GM19043 (cell line): ENCODE data around the gene ZBTB20.

Experiments used
- ATAC-seq: cut with Tn5 transposase; IDR thresholded peaks from one replicate; pipeline ENCODE4 v1.9.1; 2021; ENCODE audit warnings: low read depth; ENCODE audit not compliant: unreplicated experiment

Gene ZBTB20

DNA sequence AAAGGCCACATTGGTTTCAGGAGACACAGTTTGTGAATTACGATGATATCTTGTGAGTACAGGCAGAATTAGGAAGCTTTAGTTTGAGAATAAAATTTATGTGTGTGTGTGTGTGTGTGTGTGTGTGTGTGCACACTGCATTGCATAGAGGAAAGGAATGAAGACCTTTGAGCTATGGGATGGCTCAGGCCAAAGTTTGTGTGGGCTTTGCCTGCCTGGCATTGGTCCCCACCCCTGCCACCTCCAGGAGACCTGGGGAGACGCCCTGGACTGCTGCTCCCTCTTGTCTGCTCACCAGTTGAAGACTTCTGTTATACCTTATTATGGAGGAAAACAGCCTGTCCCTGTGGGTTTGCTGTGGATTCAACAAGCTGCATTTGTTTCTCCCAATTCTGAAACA lies 816.1 kb downstream of the ZBTB20 start:
- ATAC-seq: no peak

DNA sequence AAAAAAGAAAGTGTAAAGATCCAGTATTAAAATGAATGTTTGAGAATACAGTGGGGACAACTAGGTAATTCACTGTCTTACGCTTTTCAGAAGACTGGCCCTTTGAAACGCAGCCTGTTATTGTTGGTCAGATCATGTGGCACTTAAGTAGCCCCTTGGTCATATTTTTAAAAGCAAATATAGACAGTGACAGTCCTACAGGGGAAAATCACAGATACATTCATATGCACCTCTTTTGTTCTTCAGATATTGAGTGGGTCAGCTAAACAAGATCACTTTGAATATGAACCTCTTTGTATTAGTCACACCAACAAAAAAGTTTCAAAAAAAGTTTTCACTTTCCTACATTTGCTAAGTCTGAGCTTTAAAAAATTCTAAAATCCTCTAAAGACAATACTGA lies 817.3 kb downstream of the ZBTB20 start:
- peak; percentile 36 for ATAC-seq

DNA sequence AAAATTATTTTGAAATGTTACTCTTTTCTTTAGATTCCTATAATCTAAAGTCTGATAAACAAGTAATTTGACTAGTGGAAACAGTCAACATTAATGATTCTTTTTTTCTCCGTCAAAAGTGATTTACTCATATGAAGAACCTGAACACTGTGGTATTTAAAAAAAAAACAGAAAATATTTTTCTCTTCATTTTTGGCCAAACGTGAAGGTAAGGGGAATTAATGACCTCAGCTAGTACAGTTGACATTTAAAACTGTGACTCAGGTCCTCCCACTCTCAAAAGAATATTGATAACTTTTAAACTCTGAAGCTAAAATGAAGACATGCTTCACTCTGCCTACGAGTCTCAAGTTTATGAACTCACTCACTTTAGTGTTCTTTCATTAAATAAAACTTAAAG lies 818.7 kb downstream of the ZBTB20 start:
- no peak for ATAC-seq

DNA sequence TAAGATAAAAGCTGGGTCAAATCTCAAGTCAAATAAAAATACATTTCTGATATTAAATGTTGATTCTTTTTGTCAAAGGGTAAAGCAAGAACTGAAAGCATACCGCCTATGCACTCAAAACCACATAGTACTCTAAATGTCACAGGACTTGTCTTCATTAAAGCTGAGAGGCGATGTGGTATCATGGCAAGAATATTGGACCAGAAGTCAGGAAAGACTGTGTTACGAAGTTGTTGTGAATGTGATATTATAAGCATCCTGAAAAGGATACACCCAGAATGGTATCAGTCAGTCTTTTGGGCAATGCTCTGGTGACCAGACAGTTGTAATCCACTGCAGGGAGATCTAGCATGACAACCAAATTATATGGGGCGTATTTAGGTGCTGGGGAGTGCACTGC lies 819.4 kb downstream of the ZBTB20 start:
- ATAC-seq: no peak

DNA sequence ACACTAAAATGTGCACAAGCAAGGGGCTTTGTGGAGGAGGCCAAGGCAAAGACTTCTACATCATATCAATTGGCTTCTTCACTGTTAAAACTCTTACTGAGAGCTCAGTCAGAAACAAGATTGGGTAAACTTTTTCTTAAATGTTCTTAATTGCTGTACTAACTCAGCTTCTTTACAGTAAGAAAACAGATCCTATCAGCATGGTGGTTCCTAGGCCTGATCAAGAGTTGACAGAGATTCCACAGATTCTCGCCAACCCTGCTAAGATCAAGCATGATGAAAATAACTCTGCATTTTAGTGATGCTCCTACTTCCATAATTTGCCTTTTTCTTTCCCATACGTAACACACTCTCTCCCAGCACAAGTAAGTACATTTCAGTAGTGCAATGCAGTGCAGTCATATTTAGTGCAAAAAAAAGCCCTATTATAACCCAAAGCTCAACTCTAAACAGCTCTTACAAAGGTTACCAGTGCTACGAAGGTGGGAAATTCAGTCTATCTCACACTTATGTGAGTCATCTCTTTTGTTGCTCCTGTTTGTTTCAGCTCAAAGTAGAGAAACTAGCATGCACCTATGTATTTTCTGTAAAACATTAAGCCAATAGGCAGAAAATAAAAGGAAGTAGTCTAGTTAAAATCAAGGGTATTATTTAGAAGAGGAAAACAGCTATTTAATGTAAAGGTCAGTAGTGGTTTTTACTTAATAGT lies 823.4 kb downstream of the ZBTB20 start:
- peak; percentile 57 for ATAC-seq

DNA sequence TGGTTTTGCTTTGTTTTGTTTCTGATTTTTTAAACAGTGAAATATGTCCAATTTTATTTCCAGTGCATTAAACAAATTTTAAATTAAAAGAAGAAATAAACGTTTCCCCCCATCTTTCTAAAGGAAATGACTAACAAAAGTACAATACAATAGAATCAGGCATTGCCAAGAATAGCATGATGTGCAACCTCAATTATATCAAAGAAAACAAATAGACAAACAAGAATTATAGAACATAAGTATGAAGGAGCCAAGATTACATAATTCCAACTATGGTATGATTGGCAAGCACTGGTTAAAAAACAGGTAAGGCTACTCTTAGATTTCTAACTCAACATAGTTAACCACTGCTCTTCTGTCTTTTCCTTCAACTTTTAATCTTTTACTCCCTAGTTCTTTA lies 826.8 kb downstream of the ZBTB20 start:
- no peak for ATAC-seq

DNA sequence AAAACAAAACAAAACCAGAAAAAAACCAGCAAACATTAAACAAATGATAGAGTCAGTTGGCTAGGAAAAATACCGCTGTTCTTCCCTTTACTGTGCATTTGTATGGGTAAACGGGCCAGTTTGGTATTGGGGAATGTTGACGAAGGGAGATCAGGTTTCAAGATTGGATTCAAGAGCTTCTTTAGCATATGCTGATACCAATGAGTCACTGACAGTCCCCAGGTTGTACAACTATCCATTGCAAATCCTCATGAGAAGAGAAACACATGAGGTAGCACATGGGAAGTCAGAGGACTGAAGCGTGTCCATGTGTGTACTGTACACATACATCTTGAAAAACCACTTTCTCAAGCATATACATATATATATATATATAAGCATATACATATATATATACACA lies 827.6 kb downstream of the ZBTB20 start:
- no peak for ATAC-seq

DNA sequence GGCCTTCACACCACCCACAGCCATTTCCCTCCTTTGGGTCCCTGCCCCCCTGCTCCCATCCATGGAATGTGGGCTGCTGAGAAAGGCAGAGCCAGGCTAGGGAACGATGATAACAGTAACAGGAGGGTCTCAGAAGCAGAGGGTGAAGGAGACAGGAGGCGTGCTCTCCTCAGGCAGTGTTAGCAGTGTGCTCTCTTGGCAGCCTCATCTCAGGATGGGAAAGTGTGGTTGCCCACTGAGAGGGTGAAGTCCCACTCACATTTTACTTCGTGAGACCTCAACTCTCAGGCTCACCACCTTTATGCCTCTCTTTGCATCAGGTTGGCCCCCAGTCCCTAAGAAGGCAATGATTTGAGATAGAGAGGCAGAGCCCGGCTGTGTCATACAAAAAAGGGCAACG lies 828.8 kb downstream of the ZBTB20 start:
- no peak for ATAC-seq

DNA sequence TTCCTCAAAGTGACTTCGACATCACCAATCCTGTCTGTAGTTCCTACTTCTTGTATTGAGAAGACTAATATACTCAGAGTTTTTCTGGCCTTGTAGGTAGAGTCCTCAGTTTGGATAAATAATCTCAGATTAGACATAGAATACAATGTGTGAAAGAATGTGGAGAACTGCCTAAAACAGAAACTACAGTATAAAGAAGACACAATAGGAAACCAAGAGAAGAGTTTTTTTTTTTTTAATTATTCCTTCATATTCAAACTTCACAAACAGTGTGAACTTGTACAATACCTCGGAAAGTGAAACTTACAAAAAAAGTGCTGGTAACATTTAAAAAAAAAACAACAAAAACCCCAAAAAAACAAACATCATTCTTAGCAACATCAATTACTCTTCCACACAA lies 832.8 kb downstream of the ZBTB20 start:
- ATAC-seq: no peak

DNA sequence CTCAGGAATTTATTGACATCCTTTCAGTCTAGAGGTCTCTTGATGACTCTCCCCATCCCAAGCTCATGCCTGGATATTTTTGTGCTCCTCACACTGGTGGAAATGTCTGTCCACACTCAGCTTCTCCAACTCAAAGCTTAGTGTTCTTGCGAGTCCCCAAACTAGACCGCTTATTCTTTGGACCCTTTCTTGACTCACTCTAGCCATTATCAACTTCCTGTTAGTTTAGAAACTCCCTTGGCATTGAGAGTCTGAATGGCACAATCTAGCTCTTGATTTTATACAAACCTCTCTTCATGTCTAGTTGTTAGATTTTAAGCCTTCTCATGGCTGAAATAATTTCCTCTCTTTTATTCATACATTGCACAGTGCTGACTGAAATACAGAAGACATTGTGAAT lies 833.7 kb downstream of the ZBTB20 start:
- no peak for ATAC-seq

DNA sequence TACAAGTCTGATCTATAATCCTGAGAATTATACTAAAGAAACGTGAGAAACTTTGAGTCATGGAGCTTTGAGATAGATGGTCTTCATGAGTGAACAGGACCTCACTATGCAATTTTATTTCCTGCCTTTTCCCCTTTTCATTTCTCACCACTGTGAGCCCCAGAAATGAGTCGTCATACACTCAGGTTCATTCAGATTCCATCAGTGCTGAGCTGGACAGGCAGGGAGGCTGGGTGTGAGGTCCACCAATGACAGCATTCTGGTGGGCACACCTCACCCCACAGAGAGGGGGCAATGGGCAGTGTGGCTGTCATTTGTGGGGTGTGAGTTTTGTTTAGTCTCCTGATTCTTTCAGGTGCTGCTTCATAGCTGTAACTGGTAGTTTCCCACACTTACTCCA lies 836.4 kb downstream of the ZBTB20 start:
- no peak for ATAC-seq

DNA sequence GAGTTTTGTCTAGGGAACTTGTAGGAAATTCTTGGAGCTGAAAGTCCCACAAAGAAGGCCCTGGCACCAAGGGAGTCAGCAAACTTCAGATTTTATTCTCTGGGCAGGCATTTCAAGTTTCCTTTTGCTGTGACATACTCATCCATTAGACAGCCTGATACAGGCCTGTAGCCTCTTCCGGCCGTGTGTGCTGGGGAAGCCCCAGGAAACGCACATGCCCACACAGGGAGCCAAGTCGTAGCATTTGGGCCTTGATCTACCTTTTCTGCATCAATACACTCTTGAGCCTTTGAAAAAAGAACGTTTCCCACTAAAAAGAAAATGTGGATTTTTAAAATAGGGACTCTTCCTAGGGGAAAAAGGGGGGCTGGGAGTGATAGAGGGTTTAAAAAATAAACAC lies 838.3 kb downstream of the ZBTB20 start:
- ATAC-seq: peak; percentile 73

DNA sequence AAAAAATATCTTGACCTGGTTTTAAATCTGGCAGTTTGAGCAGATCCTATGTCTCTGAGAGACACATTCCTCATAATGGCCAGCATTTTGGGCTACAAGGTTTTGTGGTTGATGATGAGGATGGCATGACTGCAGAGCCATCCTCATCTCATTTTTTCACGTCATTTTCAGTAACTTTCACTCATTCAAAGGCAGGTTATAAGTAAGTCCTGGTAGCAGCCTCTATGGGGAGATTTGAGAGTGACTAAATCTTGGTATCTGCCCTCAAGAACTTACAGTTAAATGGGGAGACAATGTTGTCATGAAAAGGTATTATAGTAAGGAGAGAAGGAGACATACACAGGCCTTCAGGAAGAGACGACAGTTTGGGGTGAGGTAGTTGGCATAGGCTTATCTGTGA lies 838.7 kb downstream of the ZBTB20 start:
- peak; percentile 13 for ATAC-seq

DNA sequence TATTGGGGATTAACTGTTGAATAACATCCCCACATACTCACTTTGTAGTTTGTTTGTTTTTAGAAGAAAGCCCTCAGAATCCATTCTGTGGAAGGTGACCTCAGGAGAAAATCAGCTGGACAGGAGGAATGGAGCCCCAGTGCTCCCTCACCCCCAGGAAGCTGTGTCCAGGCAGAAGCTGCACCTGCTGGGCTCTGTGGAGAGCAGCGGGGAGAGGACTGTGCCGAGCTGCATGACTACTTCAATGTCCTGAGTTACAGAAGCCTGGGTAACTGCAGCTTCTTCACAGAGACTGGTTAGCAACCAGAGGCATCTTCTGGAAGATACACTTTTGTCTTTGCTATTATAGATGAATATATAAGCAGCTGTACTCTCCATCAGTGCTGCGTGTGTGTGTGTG lies 839.3 kb downstream of the ZBTB20 start:
- ATAC-seq: no peak

DNA sequence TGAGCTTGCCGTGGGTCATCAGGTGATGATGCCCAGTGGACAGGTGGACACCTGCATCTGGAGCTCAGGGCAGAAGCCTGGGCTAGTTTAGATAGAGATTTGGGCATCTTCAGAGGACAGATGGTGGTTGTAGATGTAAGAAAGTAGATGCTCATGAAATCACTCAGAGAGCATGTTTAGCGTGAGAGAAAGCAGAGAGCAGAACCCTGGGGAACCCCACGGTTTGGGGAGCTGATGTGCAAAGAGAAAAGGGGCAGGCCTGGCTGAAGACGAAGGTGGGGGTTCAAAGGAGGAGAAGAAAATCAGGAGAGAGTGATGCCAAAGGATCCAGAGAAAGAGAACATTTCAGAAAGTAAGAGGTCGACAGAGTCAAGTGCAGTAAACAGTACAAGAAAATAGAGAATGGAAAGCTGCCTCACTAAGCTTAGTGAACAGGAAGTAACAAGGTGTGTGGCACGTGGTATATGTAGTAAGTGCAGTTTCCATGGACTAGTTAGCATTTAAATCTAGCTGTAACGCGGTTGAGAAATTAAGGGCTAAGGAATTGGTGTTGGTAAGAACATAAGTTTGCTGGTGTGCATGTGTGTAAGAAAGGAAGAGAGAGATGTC lies 839.8 kb downstream of the ZBTB20 start:
- ATAC-seq: no peak

DNA sequence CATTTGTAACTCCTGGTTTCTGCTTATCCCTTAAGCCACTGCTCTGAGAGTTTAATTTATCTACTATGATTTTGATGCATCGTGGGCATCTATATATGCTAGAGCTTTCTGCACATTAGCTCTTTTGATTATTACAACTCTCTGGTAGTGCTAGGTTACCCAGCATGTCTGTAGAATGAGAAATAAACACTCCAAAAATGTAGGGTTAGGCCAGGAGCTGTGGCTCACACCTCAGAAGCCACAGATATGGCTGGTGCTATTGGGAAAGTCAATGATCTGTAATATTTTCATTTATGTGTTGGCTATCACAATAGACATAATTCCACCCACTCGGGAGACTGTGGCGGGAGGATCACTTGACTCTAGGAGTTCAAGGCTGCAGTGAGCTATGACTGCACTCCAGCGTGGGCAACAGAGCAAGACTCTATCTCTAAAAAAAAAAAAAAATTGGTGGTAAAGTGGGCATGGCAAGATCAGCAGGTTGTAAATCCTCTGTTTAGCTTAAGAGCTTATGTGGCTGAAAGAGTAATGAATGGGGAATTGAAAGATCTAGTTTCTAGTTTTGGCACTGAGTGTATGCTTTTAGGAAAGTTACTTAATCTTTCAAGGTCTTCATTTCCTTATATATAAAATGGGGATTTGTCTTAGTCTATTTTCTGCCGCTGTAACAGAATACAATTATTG lies 847.0 kb downstream of the ZBTB20 start:
- peak; percentile 56 for ATAC-seq

DNA sequence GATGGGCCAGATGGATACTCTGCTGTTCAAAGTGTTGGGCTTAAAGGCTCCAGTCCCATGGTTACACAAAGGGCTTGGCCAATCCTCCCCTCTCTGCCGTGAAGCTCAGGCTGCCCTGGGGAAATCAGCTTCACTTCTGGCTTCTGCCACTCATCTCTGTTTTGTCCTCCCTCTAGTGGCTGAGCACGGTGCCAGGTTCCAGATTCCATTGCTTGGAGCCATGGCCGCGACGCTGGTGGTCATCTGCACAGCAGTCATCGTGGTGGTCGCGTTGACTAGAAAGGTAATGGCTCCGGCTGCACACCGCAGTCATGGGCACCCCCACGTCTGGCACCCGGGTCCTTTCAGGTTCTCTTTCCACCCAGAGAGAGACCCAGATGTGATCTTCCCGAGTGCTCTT lies 847.7 kb downstream of the ZBTB20 start:
- no peak for ATAC-seq

DNA sequence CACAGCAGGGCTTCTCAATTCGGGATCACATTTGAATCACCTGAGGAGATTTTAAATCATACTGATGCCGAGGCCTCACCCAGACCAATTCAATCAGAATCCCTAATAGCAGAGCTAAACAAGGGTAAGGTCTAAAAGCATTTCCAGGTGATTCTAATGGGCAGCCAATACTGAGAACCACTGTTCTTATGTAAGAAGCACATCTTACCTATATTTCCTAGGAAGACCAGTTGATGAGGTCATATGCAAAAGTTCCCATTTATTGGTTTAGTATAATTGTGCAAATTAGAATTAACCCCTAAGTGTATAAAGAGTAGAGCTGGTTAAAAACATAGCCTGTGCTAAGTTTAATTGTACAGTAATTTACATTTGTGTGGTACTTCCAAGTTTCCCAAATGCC lies 851.1 kb downstream of the ZBTB20 start:
- no peak for ATAC-seq

DNA sequence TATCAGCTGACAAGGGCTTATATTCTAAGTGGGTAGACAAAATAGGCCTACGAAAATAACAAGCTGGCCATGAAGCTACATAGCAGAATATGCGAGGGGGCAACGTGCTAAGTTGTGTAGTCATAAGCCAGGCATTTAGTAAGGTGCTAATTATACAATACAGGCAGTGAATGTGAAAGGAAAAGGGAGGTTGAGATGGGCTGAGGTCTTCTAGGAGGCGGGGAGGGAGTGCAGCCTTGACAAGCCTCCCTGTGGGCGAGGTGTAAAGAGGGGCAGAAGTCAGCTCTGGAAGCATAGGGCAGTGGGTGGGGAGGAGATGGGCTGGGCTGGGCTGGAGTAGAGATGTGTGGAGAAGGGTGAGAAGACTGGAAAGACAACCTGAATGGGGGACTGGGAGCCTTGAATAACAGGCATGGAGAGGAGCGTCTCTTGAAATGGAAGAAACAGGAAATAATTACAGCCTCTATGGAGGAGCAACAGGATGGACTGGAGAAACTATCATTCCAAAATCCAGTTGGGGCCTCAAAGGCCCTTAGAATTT lies 852.1 kb downstream of the ZBTB20 start:
- ATAC-seq: no peak

DNA sequence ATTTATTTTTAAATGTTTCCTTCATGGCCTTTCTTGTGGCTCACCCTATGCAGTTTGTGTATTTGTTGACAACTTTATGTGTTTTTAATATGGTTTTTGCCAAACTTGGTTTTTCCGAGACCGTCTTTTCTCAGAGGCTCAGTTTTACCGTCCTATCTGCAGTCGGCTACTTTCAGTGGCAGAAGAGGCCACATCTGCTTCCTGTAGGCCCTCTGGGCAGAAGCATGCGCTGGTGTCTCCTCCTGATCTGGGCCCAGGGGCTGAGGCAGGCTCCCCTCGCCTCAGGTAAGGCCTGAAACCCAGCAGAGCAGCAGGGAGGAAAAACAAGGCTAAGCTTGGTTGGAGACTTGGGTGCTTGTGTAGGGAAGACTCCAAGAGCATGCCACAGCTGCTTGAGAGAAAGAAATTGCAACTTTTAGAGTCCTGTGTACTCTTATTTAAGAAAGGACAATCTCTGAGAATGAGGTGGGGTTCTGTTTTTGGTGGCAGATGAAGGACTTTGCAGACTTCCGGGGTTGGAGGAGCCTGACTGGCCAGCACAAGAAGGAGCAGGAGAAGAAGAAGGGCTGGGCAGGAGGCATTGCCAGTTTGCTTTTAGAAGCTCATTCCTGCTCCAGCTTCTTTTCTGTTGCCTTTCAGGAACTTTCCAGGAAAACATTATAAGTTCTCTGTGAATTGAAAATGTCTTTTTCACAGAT lies 853.1 kb downstream of the ZBTB20 start, which contains the start of gene TIGIT:
Gene TIGIT, plus strand, starts transcription at position 191 of the 698 bp plus-strand sequence. Its CDS starts 34 bp downstream, at position 225.
- no peak for ATAC-seq
